ENCODE data around the gene TJP1. TPM values are rescaled to one million over a fixed set of nuclear protein-coding genes. Genes with fewer than 3 reads are reported as not detected.

TJP1 gene
- total and polyA plus RNA-seq, 5 experiments from 2014 or later, result not detected

DNA sequence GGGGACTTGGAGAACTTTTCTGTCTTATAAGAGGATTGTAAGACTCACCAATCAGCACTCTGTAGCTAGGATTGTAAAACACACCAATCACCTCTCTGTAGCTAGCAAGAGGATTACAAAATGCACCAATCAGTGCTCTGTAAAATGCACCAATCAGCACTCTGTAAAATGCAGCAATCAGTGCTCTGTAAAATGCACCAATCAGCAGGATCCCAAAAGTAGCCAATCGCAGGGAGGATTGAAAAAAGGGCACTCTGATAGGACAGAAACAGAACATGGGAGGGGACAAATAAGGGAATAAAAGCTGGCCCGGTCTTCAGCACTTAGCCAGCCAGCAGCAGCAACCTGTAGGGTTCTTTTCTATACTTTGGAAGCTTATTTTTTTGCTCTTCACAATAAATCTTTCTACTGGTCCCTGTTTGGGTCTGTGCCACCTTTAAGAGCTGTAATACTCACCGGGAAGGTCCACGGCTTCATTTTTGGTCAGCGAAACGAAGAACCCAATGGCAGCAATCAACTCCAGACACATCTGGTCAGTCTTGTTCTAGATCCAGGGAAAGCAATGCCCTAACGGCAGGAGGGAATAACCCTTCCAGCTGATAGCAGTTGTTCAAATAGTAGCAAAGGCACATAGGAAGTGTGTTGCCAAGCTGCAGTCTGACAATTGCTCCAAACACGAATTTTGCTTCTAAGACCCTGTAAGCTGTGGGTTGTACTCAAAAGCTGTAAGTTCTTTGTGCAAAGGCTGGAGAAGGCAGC, 135.6 kb downstream of the TJP1 start:
- H3K36me3 Mint-ChIP-seq, result no peaks in the 10 kb centered on the region
- ATAC-seq, result no peak
- H3K27ac Mint-ChIP-seq, result no peak overlapping the region

DNA sequence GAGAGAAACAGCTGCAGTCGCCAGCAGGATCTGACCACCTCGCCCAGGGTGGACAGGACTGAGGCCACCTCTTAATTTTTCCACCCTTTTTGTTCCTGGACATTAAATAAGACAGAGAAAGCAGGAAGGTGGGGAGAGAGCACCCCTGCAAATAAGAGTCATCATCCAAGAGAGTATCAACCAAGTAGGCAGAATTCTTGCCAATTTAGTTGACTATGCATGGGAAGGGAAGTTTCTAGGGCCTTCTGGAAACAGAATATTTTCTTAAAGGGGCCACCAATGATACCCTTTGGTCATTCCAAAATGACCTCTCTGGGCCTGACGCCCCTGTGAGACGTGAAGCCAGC, 136.2 kb downstream of the TJP1 start:
- Mint-ChIP-seq H3K27me3 (peaks cover 4 to 43% (median 20%) of the 10 kb centered on the region in 5 donors), H3K4me3 (no peak overlapping the region), H3K27ac (no peak overlapping the region), H3K36me3 (no peaks in the 10 kb centered on the region), H3K9me3 (no peaks in the 10 kb centered on the region), H3K4me1 (no peaks in the 10 kb centered on the region)
- POLR2A ChIA-PET, result no interaction called here
- no peak for ATAC-seq
- DNase-seq, result no peak

More for the DNA sequence above, 135.6 kb downstream of the TJP1 start:
- POLR2A ChIA-PET, result no interaction called here
- Mint-ChIP-seq H3K27me3 (peaks cover 4 to 49% (median 24%) of the 10 kb centered on the region in 5 donors), H3K9me3 (no peaks in the 10 kb centered on the region), H3K4me1 (no peaks in the 10 kb centered on the region), H3K4me3 (no peak overlapping the region)
- DNase-seq, result no peak

DNA sequence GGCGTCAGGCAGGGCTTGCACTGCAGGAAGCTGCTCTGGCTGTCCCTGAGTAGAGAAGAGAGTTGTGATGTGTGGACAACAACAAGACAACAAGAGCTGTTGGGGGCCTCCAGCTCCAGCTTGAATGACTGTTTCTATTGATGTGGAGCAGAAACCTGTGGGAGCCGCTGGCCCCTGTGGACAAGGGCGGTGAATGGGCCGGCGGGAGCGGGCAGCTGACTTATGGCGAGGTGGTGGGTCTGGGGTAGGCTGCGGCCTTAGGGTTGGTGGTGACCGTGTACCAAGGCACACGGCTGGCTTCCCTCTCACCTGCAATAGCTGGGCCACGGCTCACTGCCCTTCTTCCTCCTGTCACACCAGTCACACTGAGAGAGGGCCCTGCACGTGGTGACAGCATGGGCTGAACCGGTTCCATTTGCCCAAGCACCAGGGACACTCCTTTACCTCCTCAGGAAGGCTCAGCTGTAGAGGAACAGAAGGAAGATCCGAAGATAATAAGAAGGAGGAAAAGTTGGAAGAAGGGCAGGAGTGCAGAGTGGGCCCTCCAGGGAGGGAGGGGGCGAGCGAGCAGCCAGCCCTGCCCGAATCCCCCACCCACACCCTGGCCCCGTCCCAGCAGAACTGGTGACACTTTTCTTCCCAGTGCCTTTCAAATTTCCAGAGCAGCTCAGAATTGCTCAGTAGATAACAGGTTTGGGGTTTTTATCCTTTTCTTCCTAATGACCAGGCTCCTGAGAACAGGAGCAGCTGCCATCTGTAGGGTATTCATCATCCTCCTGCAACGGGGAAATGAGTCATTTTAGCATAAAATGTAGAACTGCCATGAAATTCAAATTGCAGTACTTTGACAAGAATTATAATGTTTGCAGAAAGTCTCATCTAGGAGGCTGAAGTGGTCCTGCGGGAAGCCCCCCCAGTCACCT, 136.9 kb downstream of the TJP1 start:
- H3K4me1 Mint-ChIP-seq, result no peaks in the 10 kb centered on the region
- POLR2A ChIA-PET, result no interaction called here
- ATAC-seq (no peak), DNase-seq (no peak)
- no peak overlapping the region for H3K27ac Mint-ChIP-seq
- H3K27me3 Mint-ChIP-seq, result peaks cover 0 to 37% (median 14%) of the 10 kb centered on the region in 5 donors
- H3K4me3 Mint-ChIP-seq, result no peak overlapping the region
- H3K9me3 Mint-ChIP-seq, result no peaks in the 10 kb centered on the region
- no peaks in the 10 kb centered on the region for H3K36me3 Mint-ChIP-seq

DNA sequence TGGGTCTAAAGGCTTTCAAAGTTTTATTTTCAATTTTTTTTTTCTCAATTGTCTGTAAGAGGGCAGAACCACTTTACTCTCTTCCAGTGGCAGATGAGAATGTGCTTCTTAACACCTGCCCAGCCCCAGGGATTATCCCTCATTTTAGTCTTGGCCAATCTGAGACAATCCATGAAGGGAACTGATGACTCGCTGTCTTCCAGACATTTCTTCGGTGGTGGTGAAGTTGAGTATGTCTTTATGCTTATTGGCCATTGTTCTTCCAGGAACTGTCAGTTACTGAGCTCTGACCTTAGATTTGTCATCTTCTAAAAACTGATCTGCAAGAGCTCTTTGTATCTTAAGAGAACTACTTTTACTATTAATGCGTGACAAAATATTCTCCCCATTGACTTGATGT, 139.5 kb downstream of the TJP1 start:
- Mint-ChIP-seq H3K27ac (no peak overlapping the region), H3K4me3 (no peak overlapping the region), H3K36me3 (no peaks in the 10 kb centered on the region), H3K9me3 (no peaks in the 10 kb centered on the region), H3K4me1 (no peaks in the 10 kb centered on the region), H3K27me3 (peaks cover 0 to 35% (median 12%) of the 10 kb centered on the region in 5 donors)
- DNase-seq, result no peak
- no peak for ATAC-seq
- POLR2A ChIA-PET, result no interaction called here

DNA sequence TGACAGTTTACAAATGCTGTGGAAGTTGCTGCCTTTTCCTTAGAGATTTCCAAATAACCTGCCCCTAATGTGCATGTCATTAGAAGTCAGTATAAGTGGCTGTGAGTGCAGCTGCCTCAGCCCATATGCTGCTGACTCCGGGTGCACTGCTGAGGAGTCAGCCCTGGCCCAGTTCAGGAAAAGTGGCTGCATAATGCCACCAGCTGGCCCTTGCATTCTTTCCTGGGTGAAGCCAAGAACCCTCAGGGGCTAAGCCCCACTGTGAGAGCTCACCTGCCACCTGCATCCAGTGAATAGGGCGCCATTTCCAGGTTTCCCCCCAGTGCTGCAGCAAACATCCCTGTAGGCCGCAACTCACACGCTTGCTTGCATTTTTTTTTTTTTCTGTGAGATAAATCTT, 139.9 kb downstream of the TJP1 start:
- Mint-ChIP-seq H3K9me3 (no peaks in the 10 kb centered on the region), H3K4me3 (no peak overlapping the region), H3K27me3 (peaks cover 3 to 40% (median 16%) of the 10 kb centered on the region in 5 donors), H3K36me3 (no peaks in the 10 kb centered on the region), H3K4me1 (no peaks in the 10 kb centered on the region), H3K27ac (no peak overlapping the region)
- POLR2A ChIA-PET, result no interaction called here
- no peak for ATAC-seq
- DNase-seq, result no peak

DNA sequence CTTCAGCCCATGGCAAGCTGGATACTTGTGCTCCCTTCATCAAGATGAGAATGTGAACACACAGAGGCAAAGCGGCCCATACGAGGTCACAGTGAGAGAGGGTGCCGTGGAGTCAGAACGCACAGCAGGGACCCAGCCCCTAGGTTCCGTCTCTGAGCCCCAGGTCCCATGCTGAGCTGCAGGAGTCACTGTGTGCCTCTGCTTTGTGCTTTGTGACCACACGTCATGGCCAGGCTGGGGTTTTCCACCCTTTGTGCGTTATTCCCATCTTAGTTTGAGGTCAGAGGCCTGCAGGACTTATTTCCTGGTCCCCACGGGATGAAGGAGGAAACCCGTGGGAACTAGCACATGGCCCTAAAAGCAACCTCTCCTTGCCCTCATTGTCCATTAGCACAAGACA, 140.3 kb downstream of the TJP1 start:
- Mint-ChIP-seq H3K4me1 (no peaks in the 10 kb centered on the region), H3K9me3 (no peaks in the 10 kb centered on the region)
- POLR2A ChIA-PET, result no interaction called here

DNA sequence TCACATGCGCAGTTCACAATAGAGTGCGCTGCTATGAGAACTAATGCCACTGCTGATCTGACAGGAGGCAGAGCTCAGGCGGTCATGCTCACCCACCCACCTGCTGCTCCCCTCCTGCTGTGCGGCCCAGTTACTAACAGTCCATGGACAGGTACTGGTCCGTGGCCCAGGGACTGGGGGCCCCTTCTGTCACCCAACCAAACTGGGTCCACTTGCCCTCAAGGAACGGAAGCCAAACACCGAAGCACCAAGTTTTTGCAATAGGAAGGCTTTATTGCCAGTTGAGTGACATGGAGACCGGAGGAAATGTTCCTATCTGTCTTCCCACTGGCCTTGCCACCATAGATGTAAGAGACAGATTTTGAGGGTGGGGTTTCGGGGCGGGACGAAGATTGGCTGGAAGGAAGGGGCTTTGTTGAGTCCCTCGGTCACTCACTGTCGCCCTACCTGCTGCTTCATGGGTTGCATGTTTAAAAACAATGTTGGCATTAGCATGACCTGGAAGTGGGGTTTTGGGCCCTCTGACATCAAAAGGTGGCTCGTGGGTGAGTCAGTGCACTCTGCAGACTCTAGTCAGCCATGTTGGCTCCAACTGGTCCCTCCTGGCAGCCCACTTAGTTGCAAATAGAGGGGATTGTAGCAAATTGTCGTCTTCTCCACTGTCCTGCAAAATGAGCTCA, 141.0 kb downstream of the TJP1 start:
- Mint-ChIP-seq H3K27me3 (peaks cover 10 to 43% (median 25%) of the 10 kb centered on the region in 5 donors), H3K4me1 (no peaks in the 10 kb centered on the region), H3K36me3 (no peaks in the 10 kb centered on the region), H3K9me3 (no peaks in the 10 kb centered on the region), H3K4me3 (no peak overlapping the region), H3K27ac (no peak overlapping the region)
- no peak for DNase-seq
- no peak for ATAC-seq
- POLR2A ChIA-PET, result no interaction called here

More for the DNA sequence above, 140.3 kb downstream of the TJP1 start:
- no peaks in the 10 kb centered on the region for H3K36me3 Mint-ChIP-seq
- no peak overlapping the region for H3K4me3 Mint-ChIP-seq
- DNase-seq (no peak), ATAC-seq (no peak)
- H3K27ac Mint-ChIP-seq, result no peak overlapping the region
- H3K27me3 Mint-ChIP-seq, result peaks cover 8 to 44% (median 18%) of the 10 kb centered on the region in 5 donors

DNA sequence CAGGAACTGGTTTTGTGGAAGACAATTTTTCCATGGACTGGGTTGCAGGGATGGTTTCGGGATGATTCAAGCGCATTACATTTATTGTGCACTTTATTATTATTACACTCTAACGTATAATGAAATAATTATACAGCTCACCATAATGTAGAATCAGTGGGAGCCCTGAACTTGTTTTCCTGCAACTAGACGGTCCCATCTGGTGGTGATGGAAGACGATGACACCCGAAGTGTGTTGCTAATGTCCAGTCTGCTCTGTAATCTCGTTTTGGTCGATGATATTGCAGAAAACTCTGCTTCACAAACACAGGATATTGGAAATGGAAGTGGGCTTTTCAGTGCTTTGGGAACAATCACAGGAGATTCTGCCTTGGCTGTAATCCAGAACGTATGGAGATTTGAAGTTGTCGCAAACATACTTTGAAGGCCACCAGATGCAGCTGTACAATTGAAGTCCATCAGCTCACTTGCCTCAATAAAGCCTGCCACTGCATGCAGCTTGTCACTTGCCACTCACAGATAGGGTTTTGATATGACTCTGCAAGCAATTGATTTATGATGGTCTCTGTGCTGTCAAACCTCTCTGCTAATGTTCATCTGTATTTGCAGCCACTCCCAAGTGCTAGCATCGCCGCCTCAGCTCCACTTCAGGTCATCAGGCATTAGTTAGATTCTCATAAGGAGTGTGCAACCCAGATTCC, 141.7 kb downstream of the TJP1 start:
- Mint-ChIP-seq H3K36me3 (no peaks in the 10 kb centered on the region), H3K4me1 (no peaks in the 10 kb centered on the region), H3K27me3 (peaks cover 10 to 43% (median 26%) of the 10 kb centered on the region in 5 donors), H3K27ac (no peak overlapping the region), H3K9me3 (no peaks in the 10 kb centered on the region), H3K4me3 (no peak overlapping the region)
- POLR2A ChIA-PET, result no interaction called here
- DNase-seq (no peak), ATAC-seq (no peak)

DNA sequence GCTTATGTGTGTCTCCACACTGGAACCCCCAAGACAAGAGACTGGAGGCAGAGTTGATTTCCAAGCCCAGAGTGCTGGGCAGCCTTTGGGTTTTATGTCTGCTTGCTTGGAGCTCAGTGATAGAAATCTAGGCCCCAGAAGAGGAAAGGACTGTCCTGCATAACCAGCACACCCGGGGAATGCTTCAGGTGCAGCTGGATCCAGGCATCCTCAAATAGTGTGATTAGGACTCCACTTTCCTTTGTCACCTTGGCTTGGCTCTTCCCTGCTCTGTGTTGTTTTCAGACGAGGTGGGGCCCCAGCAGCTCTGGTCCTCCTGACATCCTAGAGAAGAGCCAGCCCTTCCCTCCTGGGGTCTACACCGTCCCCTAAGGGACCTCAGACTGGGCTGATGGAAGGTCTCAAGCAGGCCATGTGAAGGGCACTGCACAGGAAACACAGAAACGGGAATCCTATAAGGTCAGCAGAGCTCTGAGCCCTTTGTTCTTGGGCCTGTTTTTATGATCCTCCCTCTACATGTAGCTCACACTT, 143.7 kb downstream of the TJP1 start:
- H3K27ac Mint-ChIP-seq, result no peak overlapping the region
- H3K4me3 Mint-ChIP-seq, result no peak overlapping the region
- POLR2A ChIA-PET, result no interaction called here

DNA sequence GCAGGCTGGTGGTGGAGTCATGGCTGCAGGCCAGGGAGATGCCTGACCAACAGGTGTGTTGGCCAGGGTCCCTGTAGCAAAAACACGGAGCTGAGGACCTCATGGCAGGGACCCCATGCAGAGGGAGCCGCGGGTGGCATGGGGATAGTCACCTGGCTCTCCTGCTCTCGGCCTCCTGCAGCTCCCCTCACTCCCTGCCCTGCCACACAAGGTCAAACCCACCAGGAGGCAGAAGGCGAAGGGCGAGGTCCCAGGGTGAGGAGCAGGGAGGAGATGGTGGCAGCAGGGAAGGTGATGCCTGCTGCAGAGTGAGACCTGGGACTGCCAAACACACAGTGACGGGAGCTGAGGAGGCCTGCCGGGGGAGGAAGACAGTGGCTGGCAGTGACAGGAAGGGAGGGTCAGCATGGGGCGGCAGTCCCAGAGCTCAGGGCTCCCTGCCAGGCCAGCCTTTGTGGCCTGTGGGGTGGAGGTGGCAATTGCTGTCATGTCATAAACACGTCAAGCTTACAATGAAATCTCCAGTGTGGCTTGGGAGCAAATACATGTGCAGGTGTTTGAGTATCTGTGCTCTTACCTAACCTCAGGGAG, 144.3 kb downstream of the TJP1 start:
- DNase-seq (no peak), ATAC-seq (no peak)
- POLR2A ChIA-PET, result no interaction called here
- no peak overlapping the region for H3K27ac Mint-ChIP-seq
- H3K9me3 Mint-ChIP-seq, result no peaks in the 10 kb centered on the region
- H3K4me1 Mint-ChIP-seq, result peaks cover 0 to 3% (median 0%) of the 10 kb centered on the region in 4 donors
- H3K4me3 Mint-ChIP-seq, result no peak overlapping the region
- peaks cover 17 to 47% (median 31%) of the 10 kb centered on the region in 5 donors for H3K27me3 Mint-ChIP-seq
- peaks cover 0 to 4% (median 0%) of the 10 kb centered on the region in 3 donors for H3K36me3 Mint-ChIP-seq

More for the DNA sequence above, 143.7 kb downstream of the TJP1 start:
- ATAC-seq (no peak), DNase-seq (no peak)
- peaks cover 0 to 3% (median 0%) of the 10 kb centered on the region in 3 donors for H3K36me3 Mint-ChIP-seq
- H3K27me3 Mint-ChIP-seq, result peaks cover 13 to 45% (median 25%) of the 10 kb centered on the region in 5 donors
- peaks cover 0 to 2% (median 0%) of the 10 kb centered on the region in 4 donors for H3K4me1 Mint-ChIP-seq
- no peaks in the 10 kb centered on the region for H3K9me3 Mint-ChIP-seq

DNA sequence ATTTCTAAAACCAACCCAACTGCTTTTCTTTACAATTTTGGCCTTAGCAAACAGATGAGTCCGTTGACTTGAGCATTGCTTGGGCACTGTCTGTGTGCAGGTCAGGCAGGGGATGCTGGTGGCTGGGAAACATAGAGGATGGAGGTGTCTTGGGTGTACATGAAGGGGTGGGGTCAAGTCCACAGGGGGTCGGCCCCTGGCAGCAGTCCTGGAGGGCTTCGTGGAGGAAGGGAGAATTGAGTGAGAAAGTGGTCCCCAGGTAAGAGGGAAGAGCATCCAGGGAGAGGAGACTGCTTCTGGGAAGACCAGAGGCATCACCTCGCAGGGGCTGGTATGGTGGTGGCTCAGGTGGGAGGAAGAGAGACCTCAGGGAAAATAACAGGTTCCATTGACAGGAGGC, 144.8 kb downstream of the TJP1 start:
- no peak for DNase-seq
- POLR2A ChIA-PET, result no interaction called here
- no peak overlapping the region for H3K27ac Mint-ChIP-seq
- H3K27me3 Mint-ChIP-seq, result peaks cover 17 to 50% (median 36%) of the 10 kb centered on the region in 5 donors
- H3K9me3 Mint-ChIP-seq, result no peaks in the 10 kb centered on the region
- H3K4me1 Mint-ChIP-seq, result peaks cover 0 to 3% (median 0%) of the 10 kb centered on the region in 4 donors
- H3K4me3 Mint-ChIP-seq, result no peak overlapping the region
- no peak for ATAC-seq
- peaks cover 0 to 4% (median 0%) of the 10 kb centered on the region in 3 donors for H3K36me3 Mint-ChIP-seq

DNA sequence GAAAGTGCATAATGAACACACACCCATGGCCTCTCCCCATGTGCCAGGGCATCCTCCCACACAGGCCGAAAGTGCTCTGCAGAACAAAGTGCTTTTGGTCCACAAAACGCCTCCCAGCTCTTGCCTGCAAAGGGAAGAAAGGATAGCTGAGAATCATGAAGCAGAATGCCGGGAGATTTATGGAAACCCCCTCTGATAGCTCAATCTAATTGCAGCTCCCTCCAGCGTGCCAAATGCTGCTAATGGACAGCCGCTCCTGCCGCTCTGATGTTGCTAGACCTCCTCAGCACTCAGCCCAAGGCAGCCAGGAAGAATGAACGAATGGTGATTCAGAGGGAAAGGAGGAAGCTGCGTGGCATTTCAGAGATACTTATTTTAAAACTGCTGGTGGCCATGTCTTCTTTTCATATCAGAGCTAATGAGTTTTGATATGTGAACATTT, 145.3 kb downstream of the TJP1 start:
- POLR2A ChIA-PET, result no interaction called here
- Mint-ChIP-seq H3K36me3 (peaks cover 0 to 4% (median 0%) of the 10 kb centered on the region in 3 donors), H3K27ac (no peak overlapping the region), H3K9me3 (no peaks in the 10 kb centered on the region), H3K4me3 (no peak overlapping the region), H3K4me1 (peaks cover 0 to 3% (median 0%) of the 10 kb centered on the region in 4 donors), H3K27me3 (peaks cover 17 to 52% (median 37%) of the 10 kb centered on the region in 5 donors)
- ATAC-seq, result no peak
- no peak for DNase-seq
